Stimulated activated CD4-positive, alpha-beta T cell treated with anti-CD3 and anti-CD28 coated beads, Interleukin-1b, Interleukin-23, amount 100 ng/mL, for 48 hours (primary cell): ENCODE results near the gene WDR76.

Experiments
- DNase-seq: peaks from one replicate; pipeline ENCODE4 v3.0.0-alpha.2; 2020

Gene WDR76

DNA sequence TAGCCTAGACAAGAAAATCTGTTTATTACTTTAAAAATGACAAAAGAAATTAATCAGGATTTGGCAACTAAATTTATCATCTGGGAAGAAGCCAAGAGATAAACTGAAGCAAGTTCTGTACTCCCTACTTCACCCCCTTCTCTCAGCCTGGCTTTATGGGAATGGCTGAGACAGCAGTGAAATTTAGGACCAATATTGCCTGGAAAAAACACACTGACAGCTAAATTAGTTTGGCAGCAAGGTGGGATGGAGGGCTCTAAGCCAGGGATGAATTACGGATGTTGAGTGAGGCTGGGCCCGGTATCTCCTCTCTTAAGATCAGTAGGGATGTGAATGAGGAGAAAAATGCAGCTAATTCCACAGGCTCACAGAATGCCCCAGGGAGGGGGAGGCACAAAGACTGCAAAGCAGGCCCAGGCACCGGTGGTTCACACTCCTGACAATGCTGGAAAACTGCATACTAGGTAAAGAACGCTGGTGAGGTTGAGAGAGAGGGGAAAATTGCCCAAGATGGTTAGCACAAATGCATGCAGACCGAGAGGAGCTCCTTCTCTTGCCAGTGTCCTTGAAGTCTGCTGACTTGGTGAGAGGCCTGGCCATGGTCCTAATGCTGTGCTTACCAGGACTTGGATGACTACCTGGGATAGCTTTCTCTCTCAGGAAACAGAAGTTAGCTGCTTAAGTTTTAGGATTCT lies 89.0 kb downstream of the WDR76 start:
- no peak for DNase-seq

DNA sequence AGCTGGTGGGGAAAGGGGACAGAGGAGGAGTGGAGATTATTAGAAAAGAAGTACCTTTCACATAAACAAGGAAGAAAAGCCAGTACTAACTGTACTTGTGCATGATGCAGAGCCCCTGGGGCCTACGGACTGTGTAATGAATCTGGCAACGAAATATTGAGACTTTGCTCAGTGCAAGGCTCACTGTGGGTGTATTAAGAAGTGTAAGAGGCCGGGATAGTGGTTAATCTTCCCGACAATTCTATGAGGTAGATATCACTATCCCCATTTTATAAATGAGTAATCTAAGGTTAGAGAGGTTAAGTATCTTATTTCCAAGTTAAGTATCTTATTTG lies 89.5 kb downstream of the WDR76 start:
- DNase-seq, result no peak
